Right ventricle myocardium superior (tissue), 1 donor: Measurements from ENCODE around the gene SPTLC1. TPM values are rescaled to one million over a fixed set of nuclear protein-coding genes. Genes with fewer than 3 reads are reported as not detected.
"Not testable (repeated sequence)": the region's sequence is repeated elsewhere in the genome, so short reads cannot be mapped to it uniquely, and the experiment has no call there.

ENCODE experiments used
- ATAC-seq: fragments of 200-7000 bp; cut with Tn5 transposase; one replicate; pipeline ENCODE4 v1.9.1; 2020; ENCODE audit warnings: mild to moderate bottlenecking; ENCODE audit not compliant: poor library complexity
- DNase-seq: peaks from one replicate; pipeline ENCODE4 v3.0.0-alpha.2; 2020
- intact Hi-C: fragments of 100-400 bp; cut with DNase I; formaldehyde crosslinking; loops from one replicate; pipeline ENCODE4 v1.11.2; 2022
- long read RNA-seq: library from polyadenylated mRNA; unstranded; transcript quantifications from one replicate; pipeline ENCODE4 v2.0.0, GENCODE V29; 2021
- total RNA-seq: library from RNA; stranded (reverse); fragmentation: NEBNext Ultra II Directional; extraction: Animal tissue kit (Norgen Biotek cat#: 25700); gene quantifications from one replicate; pipeline ENCODE4 v1.2.1, GENCODE V29; 2021
- donor health status: DM: no; HTN: yes; CAD: no; lungs with severe emphysema.

The SPTLC1 gene
- 19.9 TPM for total RNA-seq
- long read RNA-seq, transcript SPTLC1-201 (15 exons, 1,894 nt), result major isoform, 58 of 63 reads
- long read RNA-seq, partial matches to known transcripts, result 0 of 63 reads
- long read RNA-seq, other reads (novel, unspliced or antisense), result 3 of 63 reads

- intact Hi-C loops, result no loop called here
- DNase-seq (peak; percentile 97), ATAC-seq (peak; percentile 100)
Observed at GRCh38 chr9:92115071-92115858, at the start of gene SPTLC1. SPTLC1 (minus strand) TSS chr9:92115413; CDS start chr9:92115370, 43 bp downstream.

- DNase-seq (no peak), ATAC-seq (no peak)
- intact Hi-C loops, result no loop called here
Observed at GRCh38 chr9:92164975-92165374, 49.8 kb upstream of the SPTLC1 start.

DNA sequence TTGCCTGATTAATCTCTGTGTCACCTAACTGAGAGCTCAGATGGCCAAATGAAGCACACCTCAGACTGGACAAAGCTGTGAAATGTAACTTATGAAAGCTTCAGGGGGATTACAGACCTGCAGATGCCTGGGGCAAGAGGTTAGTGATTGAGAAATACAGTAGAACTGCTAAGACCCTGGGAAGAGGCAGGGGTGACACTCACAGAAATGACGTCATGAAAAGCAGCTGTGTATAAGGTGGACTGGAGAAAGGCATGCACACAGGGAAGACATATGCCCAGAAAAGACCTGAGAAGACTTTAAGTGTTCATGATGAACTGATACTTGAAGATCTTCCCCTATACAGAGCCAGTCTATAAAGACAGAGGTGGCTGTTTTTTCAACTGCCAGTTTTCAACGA lies 49.3 kb upstream of the SPTLC1 start:
- ATAC-seq, result no peak
- no peak for DNase-seq
- intact Hi-C loops, result no loop called here

DNA sequence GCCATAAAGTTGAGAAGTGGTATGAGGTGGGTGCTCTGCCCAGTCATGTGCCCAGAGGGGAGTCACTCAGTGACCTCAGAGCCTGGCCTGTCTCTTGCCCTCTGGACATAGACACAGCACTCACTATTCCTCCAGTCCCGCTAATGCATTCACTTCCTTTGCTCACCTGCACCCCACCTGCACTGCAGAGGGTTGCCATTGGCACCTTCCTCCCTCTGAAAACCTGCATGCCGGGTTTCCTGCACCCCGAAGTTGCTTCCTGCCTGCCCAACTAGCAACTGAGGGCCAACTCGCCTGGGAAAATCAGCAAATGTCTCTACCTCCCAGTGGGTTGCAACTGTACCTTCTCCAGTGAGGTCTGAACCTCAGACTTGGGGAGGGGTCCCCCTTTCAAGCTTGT lies 48.1 kb upstream of the SPTLC1 start:
- intact Hi-C loops, result no loop called here
- no peak for DNase-seq
- ATAC-seq, result no peak

GRCh38 chr9:92160786-92161185 lies 45.6 kb upstream of the SPTLC1 start:
- ATAC-seq (no peak), DNase-seq (no peak)
- intact Hi-C loops, result no loop called here

DNA sequence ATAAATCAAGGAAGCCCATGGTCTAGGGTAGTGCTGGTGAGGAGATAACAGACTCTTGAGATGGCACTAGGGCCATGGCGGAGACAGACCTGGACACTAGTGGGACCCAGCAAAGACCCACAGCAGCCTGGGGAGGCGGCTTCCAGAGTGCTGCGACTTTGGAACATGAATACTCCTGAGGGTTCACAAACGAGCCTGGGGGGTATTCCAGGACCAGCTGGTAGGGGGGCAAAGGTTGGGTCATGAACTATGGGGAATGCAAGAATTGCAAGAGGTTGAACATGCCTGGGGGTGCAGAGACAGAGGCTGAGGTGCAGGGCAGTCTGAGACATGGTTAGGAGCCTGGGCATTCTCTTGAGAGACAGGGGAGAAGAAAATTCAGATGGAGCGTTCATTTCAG lies 43.8 kb upstream of the SPTLC1 start:
- intact Hi-C loops, result no loop called here
- DNase-seq, result no peak
- ATAC-seq, result no peak

DNA sequence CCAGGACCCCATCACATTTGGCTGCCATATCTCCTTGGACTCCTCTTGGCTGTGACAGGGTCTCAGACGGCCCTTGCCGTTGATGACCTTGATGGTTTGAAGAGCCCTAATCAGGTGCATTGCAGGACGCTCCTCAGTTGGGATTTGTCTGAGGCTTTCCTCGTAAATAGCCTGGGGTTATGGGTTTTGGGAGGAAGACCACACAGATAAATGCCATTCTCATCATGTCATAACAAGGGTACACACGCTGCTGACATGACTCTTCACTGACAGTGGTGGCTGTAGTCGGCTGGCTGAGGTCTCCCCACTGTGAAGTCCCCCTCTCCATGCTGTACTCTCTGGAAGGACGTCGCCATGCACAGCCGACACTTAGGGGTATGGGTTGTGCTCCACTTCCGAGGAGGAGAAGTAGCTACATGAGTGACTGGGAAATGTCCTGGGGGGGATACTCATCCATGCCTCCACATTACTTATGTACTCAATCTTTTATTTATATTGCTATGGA lies 42.9 kb upstream of the SPTLC1 start:
- no peak for ATAC-seq
- DNase-seq, result no peak
- intact Hi-C loops, result no loop called here

GRCh38 chr9:92155736-92156135 lies 40.5 kb upstream of the SPTLC1 start:
- DNase-seq, intact Hi-C loops, ATAC-seq: not testable (repeated sequence)

DNA sequence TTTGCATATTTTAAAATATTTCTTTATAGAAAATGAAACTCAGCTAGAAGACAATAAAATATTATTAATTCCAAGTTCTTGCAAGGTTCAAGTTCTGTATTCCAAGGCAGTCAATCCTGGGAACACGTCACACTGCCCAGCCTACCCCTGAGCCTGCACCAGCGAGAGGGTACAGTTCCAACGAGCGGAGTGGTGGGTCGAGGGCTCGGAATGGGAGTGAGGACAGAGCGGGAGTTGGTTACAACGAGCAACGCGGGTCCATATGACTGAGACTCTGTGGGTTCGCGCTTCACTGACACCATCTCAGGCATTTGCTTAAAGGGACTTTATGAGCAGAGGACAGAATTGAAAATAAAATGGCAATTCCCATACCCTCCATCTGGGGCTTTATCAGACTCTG lies 40.0 kb upstream of the SPTLC1 start:
- no peak for DNase-seq
- no peak for ATAC-seq
- intact Hi-C loops, result no loop called here

GRCh38 chr9:92153466-92154415 lies 38.5 kb upstream of the SPTLC1 start:
- DNase-seq, intact Hi-C loops, ATAC-seq: not testable (repeated sequence)

DNA sequence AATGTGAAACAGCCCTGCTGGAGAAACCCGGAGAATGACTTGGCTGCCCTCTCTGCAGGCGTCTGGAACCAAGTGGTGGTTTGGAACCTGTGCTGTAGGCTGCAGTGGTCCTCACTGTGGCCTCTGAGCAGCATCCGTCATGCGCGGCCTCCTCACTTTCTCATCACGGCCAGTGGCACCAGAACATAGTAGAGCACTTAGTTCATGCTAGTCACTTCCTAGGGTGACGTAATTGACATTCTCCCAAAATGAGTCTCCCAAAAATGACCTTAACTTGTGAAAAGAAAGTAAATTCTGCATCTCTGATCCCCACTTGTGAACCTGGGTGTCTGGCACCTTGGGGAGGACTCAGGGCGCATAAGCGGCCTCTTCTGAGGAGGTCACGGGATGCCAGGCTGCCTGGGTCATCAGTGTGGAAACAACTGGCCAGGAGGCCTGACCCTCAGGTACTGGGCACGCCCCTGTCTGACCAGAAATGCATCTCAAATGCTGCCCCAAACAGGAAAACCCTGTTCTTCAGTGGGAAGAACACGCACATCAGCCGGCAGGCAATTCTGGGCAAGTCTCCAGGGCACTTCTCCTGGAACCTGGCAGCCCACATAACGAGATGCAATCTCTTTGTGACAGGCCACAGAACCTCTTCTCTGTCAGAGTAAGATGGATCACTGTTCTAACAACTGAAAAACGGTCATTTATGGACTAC lies 36.6 kb upstream of the SPTLC1 start:
- ATAC-seq, result no peak
- DNase-seq, result no peak
- intact Hi-C loops, result no loop called here

DNA sequence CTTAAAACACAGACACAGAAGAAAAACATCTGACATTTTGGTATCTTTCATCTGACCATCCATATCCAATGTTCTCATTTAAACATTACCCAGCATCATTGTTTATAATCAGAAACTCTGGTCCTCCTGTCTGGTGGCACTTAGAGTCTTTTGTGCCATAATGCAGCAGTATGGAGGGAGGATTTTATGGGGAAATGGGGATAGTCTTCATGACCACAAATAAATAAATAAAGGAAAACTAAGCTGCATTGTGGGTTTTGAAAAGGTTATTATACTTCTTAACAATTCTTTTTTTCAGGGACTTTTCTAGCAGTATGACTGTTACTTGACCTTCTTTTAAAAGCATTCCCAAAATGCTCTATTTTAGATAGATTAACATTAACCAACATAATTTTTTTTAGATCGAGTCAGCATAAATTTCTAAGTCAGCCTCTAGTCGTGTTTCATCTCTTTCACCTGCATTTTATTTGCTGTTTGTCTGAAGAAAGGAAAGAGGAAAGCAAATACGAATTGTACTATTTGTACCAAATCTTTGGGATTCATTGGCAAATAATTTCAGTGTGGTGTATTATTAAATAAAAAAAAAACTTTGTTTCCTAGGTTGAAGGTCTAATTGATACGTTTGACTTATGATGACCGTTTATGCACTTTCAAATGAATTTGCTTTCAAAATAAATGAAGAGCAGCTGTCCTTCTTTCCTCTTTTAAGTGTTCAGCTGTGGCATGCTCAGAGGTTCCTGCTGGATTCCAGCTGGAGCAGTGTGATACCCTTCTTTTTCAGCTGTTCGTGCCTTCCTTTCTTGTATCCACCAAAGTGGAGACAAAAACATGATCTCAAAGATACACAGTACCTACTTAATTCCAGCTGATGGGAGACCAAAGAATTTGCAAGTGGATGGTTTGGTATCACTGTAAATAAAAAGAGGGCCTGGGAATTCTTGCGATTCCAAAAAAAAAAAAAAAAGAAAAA lies 35.6 kb upstream of the SPTLC1 start:
- ATAC-seq, DNase-seq, intact Hi-C loops: not testable (repeated sequence)

GRCh38 chr9:92147852-92148180 lies 32.6 kb upstream of the SPTLC1 start:
- no peak for DNase-seq
- intact Hi-C loops, result loop anchor here (10.0 kb wide), 1 partner anchor 487 kb away; no protein-coding TSS in a partner anchor
- ATAC-seq, result peak; percentile 36

GRCh38 chr9:92147030-92147851 lies 32.0 kb upstream of the SPTLC1 start:
- DNase-seq, result no peak
- intact Hi-C loops, result loop anchor here (10.0 kb wide), 1 partner anchor 488 kb away; no protein-coding TSS in a partner anchor
- peak; percentile 69 for ATAC-seq

- ATAC-seq (peak; percentile 45), DNase-seq (no peak)
- intact Hi-C loops, result loop anchor here (10.0 kb wide), 1 partner anchor 488 kb away; no protein-coding TSS in a partner anchor
Observed at GRCh38 chr9:92146610-92147009, 31.4 kb upstream of the SPTLC1 start.

- DNase-seq, ATAC-seq: not testable (repeated sequence)
- intact Hi-C loops, result loop anchor here (10.0 kb wide), 1 partner anchor 489 kb away; no protein-coding TSS in a partner anchor
Observed at GRCh38 chr9:92145784-92146183, 30.6 kb upstream of the SPTLC1 start.
